CMK (cell line): ENCODE results near the gene SASH3.
"Not testable (repeated sequence)": the region's sequence is repeated elsewhere in the genome, so short reads cannot be mapped to it uniquely, and the experiment has no call there.

Experiments used
- DNase-seq: peaks from one replicate; pipeline ENCODE4 v3.0.0-alpha.2; 2010; ENCODE audit warnings: low read depth

The SASH3 gene

GRCh38 chrX:129779747-129780146 is at the start of gene SASH3:
Gene SASH3, plus strand, starts transcription at chrX:129779949. Its CDS starts 149 bp downstream, at chrX:129780098.
- no peak for DNase-seq

DNA sequence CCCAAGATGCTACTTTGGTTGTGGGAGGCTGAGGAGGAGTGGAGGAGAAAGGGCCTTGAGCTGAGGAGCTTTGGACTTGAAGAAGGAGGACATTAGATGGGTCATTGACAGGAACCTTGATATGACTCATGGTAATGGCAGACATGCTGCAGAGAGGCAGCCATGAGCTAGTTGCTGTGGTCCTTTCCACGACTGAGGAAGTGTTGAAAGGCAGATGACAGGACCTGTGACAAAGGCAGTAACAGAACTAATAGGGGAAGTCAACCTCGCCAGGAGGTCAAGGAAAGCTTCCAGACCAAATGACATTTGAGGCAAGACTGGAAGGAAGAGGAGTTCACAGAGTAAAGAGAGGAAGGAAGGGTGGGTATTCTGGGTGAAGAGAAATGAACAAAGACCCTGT is 48.5 kb upstream of the SASH3 start:
- DNase-seq = no peak

- DNase-seq = no peak
These were observed 46.9 kb upstream of the SASH3 start for GRCh38 chrX:129732857-129733256.

- no peak for DNase-seq
These were observed 46.4 kb upstream of the SASH3 start for GRCh38 chrX:129733335-129733734.

DNA sequence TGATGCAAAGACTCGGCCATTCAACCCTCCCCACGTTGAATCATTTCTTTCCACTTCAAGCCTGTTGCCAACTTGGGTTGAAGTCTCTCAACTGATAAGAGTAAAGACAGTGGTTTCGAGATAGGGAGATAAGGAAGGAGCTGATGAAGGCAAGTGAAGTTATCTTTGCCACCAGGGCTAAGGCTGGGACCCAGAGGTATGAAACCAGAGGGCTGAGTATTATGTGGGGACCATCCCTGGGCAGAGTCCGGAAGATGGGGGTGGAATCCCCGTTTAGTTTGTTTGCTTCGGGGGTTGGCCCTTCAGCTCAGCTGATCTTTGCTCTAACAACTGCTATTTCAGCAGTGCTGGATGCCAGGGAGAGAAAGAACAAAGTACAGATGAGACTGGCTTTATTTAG is 43.3 kb upstream of the SASH3 start:
- peak; percentile 76 for DNase-seq

- DNase-seq = no peak
These were observed 41.8 kb upstream of the SASH3 start for GRCh38 chrX:129737916-129738315.

- DNase-seq = no peak
These were observed 41.1 kb upstream of the SASH3 start, which contains the start of gene XPNPEP2 for GRCh38 chrX:129738466-129739308. Gene XPNPEP2, plus strand, starts transcription at chrX:129738979. Its CDS starts 235 bp downstream, at chrX:129739214.

- DNase-seq = no peak
These were observed 40.2 kb upstream of the SASH3 start for GRCh38 chrX:129739578-129739977.

DNA sequence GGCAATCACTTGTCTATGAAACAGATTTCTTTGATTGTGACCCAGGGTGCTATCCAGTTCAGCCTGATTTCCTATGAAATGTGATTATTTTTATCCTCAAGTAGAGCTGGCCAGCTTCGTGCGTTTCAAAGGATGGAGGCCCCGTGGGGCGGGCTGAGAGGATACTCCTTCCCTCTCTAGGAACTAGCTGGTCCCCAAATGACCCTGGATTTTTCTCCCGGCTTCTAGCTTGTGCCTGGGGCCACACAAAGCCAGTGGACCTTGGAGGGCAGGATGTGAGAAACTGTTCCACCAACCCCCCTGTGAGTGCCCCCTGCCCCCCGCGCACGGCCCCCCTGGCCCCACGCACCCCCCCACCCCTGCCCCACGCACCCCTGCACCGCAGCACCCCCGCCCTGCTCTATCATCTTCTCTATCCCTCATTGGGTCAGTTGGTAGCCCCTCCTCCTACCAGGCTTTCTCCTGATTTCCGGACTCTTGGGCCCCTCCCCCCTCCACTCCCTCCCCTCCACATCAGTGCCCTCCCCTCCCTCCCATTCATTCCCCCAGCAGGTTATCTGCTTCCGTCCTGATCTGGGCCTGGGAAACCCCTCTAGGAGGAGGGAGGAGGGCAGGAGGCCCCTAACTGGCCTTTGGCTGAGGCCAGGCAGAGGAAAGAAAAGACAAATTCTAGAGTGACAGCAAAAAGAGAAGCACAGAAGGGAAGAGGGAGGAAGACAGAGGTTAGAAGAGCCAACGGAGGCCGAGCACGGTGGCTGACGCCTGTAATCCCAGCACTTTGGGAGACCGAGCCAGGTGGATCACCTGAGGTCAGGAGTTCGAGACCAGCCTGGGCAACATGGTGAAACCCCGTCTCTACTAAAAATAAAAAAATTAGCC is 37.6 kb upstream of the SASH3 start:
- peak; percentile 80 for DNase-seq

DNA sequence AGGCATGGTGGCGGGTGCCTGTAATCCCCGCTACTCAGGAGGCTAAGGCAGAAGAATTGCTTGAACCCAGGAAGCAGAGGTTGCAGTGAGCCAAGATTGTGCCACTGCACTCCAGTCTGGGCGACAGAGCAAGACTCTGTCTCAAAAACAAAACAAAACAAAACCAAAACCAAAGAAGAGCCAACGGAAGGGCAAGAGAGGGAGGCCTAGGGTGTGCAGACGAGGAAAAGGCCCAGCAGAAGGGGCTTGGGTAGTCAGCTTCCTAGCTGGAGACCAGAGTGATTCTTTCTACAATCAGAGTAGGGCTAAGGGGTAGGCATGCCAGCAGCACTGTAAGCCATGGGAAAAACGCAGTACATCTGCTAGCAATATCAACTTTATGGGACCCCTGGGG is 37.0 kb upstream of the SASH3 start:
- not testable (repeated sequence) for DNase-seq

DNA sequence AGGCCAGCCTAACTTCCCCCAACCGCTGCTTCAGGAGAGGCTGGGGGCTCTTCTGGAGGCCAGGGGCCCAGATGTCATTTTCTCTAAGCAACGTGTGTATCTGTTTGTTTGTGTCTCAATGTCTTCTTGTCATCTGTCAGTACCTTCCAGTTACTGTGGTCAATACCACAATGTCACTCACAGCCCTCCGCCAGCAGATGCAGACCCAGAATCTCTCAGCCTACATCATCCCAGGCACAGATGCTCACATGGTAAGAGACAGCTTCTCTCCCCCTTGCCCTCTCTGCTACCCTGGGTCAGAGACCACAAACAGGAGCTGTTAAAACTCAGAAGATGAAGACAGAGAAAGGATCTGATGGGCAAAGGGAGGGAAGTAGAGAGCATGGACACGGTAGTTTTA is 35.9 kb upstream of the SASH3 start:
- DNase-seq = no peak

GRCh38 chrX:129744861-129745321 is 34.9 kb upstream of the SASH3 start:
- DNase-seq = no peak

DNA sequence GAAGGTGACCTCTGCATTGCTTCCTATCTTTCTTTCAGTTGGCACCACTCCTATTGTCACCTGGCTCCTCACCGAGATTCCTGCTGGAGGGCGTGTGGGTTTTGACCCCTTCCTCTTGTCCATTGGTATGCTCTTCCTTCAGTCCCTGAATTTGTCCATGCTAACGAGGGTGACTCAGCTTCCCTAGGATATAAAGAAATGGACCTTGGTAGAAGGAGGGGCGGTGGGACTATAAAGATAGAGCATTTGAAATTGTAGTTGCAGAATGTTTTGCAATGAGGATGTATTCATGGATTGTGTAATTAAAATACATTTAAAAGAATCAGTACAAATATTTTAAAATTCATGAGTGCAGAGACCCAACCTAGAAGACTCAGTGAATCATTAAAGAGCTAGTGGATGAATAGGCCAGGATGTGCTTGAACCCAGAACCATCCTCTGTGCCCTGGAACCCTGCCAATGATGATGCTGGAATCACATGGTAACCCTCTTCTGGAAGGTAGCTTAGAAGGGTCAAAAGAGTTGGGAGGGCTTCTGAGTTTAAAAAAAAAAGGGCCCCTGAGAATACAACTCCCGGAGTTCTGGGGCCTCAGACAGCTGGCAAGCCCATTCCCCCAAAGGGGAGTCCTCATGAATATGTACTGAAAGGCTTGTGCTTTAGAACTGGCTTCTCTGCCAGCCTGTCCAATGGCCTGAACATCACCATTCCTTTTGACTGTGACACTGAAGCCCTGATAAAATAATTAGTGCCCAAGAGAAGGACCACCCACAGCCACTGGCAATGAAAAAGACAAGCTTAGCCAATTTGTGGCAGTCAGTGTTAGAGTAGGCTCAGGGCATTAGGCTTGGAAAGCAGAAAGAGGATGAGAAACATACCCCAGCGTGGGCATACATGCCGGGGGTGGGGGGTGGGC is 32.9 kb upstream of the SASH3 start:
- DNase-seq = no peak

DNA sequence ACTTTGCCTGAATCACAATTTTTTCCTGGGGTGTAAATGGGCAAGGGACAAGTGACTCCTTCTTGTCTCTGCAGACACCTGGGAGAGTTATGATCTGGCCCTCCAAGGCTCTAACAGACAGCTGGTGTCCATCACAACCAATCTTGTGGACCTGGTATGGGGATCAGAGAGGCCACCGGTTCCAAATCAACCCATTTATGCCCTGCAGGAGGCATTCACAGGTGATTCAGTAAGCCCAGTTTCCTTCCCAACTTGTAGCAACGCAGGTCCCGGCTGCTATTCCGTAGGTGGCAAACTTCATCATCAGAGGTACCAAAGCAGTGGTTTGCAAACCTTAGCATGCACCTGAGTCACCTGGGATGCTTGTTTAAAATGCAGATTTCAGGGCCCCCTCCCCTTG is 32.2 kb upstream of the SASH3 start:
- DNase-seq = no peak

DNA sequence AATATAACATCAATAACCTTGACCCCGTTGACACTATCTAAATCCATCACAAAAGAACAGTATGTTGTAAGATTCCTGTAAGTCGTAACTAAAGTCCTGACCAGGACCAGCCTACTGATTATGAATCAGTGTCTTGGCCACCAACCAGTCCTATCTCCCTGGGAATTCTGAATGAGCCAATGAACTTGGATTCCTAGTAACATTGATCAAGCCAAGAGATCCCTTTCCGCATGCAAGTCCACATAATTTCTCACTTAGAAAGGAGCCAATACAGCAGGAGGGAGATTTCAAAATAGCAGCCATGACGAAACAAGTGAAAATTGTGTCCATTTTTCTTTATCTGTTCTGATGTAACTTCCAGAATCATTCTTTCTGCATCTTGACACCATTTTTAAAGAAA is 31.4 kb upstream of the SASH3 start:
- no peak for DNase-seq

- DNase-seq = no peak
These were observed 30.7 kb upstream of the SASH3 start for GRCh38 chrX:129749069-129749468.

- DNase-seq = no peak
These were observed 28.8 kb upstream of the SASH3 start for GRCh38 chrX:129750971-129751370.

DNA sequence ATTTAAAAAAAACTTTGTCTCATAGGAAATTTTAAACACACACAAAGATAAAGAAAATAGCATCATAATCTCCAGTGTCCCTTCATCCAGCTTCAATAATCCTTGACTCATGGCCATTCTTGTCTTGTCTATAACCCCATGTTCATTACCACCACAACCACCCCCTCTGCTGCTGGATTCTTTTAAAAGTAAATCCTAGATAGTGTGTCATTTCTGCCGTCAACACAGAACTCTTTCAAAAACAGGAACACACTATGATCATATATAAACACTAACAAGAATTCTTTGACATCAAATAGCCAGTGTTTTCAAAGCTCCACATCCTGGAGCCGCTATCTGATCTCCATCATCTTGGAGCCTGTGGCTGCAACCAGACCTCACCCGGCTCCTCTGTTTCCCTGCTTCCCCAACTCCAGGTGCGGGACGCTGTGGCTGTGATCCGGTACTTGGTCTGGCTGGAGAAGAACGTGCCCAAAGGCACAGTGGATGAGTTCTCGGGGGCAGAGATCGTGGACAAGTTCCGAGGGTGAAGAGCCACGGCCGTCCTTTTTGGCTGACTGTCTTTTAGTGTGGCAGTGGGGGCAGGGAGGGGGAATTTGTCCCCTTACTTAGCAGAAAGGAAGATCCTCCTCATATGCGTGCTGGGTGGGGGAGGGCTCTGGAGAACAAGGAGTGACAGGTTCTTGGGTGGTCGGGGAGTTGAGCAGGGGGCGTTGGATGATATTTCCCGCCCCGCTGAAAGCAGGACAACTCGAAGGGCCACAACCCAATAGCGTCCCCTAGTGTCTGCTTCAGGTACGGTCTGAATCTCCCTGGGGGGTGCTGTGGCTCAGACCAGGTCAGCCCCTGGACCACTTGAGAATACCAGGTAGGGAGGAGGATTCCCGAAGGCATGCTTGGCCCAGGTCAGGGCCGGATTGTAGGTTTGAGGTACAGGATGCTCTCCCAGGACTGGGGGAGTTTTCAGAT is 25.4 kb upstream of the SASH3 start:
- no peak for DNase-seq

DNA sequence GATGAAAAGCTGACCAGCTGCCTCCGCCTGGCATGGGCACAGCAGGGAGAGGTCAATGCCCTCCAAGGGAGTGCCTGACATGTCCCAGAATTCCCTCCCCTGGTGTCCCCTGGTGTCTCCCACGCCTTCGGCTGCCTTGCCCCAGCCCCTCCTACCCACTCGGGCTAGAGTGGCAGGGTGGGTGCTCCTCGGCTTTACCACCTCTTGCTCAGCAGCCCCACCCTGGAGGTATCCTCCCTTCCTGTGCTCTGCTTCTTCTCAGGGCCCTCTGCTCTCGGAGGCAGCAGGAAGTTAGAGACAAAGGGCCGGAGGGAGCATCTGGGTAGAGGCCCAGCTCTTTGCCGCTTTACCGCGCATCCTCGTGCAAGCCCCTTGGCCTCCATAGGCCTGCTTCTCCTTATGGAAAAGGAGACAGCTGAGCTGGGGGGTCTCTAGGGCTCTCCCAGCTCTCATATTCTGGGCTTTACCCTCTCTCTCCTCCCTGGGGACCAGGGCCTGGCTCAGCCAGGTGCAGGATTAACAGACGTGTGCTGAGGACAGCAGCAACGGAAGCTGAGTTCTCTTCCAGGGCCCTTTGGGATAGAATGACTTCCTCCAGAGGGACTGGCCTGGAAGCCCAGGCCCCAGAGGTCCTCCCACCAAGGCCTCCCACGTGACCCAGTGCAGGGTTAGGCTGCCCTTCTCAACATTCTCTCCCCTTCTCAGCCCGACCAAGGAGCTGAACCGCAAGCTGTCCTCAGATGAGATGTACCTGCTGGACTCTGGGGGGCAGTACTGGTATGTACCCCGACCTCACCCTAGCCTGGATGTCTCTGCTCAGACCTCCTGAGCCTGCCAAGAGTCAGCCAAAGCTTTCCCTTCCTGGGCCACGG is 23.7 kb upstream of the SASH3 start:
- no peak for DNase-seq
